ES-I3 (cell line): Measurements from ENCODE around the gene RELCH.

Experiments
- H3K36me3 ChIP-seq: 2 replicates; pipeline ENCODE4 v1.6.1; 2013; ENCODE audit warnings: mild to moderate bottlenecking, low read length, control low read depth, moderate library complexity; ENCODE audit not compliant: insufficient read depth
- H3K4me1 ChIP-seq: 2 replicates; pipeline ENCODE4 v1.6.1; 2013; ENCODE audit warnings: mild to moderate bottlenecking, control low read depth, low read length; ENCODE audit not compliant: insufficient read depth
- H3K9ac ChIP-seq: 2 replicates; pipeline ENCODE4 v1.6.1; 2013; ENCODE audit warnings: low read depth, mild to moderate bottlenecking, low read length, moderate library complexity
- H3K9me3 ChIP-seq: 2 replicates; pipeline ENCODE4 v1.6.1; 2013; ENCODE audit warnings: mild to moderate bottlenecking, low read length, moderate library complexity; ENCODE audit not compliant: control insufficient read depth, insufficient read depth

Gene RELCH

DNA sequence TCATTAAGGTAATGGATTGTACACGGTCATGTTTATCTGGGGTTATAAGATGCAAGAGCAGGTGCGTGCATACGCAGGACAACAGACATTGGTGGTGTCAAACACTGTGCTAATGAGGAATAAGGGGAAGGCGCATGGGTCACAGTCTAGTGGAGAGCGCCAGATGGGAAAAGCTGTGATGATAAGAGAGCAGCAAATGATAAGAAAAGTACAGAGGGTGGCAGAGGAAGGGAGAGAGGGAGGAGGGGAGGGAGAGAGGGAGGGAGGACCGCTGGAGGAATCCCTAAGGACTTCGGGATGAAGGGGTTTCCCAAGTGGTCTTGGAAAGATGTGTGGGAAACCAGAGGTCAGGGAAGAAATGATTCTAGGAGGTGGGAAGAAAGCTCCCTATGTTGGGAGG, 140.9 kb downstream of the RELCH start:
- Histone ChIP-seq H3K9me3 (no peaks in the 10 kb centered on the region), H3K36me3 (no peaks in the 10 kb centered on the region), H3K9ac (no peak overlapping the region), H3K4me1 (peaks cover 18% of the 10 kb centered on the region)

DNA sequence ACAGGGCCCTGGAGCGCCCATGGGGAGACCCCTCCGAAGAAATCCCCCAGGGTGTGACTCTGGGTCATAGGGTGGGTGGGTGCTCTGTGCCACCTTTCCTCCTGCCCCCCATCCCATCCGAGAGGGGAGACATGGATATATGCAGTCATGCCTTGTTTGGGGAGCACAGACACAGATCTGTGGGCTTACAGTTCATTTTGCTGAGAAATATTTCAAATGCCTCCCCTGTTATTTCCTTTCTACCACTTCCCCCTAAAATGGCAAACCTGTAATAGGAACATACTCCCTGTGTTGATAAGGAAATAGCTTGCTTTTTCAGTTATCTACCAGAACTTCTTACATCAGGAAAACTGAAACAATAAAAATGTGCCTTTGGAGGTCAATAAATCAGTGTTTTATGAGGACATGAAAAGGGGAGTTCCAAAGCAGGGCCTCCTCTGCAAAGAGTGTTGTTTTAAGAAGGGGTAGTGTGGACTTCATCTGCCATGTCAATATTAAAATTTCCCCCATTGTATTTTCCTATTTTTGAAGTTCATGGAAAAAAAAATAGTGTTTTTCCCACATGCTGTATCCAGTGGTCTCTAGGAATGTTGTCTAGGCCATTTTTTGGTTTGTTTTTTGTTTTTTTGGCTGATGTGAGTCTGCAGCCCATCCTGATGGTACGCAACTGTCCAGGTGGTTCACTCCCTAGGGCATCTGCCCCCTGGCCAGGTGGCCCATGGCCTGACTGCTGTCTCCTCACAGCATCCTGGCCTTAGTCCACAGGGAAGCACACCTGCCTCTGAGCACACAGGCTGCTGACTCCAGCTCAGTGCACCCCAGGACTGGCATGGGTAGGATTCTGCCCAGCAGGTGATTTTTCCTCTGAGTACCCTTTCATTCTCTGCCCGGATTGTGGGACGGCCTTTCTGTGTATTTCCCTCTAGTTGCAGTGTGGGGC, 141.8 kb downstream of the RELCH start:
- H3K4me1 ChIP-seq = peaks cover 16% of the 10 kb centered on the region
- H3K9ac ChIP-seq = no peak overlapping the region
- no peaks in the 10 kb centered on the region for H3K36me3 ChIP-seq
- no peaks in the 10 kb centered on the region for H3K9me3 ChIP-seq

DNA sequence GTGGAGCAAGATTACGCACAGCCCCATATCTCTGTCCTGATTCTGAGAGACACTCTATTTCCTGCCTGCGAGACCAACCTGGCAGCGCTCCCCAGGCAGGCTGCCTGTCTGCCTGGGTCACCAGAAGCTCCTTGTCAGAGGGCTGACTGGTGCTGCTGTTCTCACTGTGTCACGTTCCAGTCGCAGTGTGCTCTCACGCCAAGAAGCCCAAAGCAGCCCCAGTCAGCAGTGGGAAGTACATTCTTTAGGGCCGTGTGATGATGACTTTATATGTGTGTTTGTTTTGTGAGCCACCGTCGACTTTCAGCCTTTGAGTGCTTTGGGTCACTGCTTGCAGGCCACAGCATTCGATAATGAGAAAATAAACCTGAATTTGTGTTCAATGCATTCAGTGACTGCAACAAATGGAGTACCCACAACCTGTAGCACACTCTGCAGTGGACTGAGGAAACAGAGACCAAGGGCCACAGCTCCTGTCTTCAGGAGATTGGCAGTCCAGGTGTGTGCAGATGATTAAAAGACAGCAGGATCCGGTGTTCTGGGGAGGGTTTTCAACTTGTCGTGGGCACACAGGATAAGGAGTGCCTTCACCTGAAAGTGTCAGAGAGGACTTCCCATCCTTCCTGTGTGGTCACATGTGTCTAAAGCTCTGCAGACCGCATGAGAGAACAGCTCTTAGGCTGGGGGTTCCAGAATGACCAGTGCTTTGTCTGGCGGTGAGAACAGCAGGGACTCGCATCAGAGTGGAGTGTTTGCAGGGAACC, 142.8 kb downstream of the RELCH start:
- H3K4me1 ChIP-seq = peaks cover 10% of the 10 kb centered on the region
- H3K9ac ChIP-seq = no peak overlapping the region
- no peaks in the 10 kb centered on the region for H3K36me3 ChIP-seq
- no peaks in the 10 kb centered on the region for H3K9me3 ChIP-seq

DNA sequence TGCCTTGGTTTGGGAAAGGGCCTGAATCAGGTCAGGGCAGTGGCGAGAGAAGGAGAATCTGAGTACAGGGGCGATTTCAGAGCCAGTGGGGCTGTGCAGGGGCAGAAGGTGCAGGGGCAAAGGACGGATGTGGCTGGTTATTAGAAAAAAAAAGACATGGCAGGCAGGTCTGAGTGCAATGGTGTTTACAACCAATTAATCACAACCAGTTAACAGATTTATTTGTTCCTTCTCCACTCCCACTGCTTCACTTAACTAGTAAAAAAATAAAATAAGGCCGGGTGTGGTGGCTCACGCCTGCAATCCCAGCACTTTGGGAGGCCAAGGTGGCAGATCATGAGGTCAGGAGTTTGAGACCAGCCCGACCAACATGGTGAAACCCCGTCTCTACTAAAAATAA, 143.6 kb downstream of the RELCH start:
- Histone ChIP-seq H3K9me3 (no peaks in the 10 kb centered on the region), H3K9ac (no peak overlapping the region), H3K4me1 (peaks cover 10% of the 10 kb centered on the region), H3K36me3 (no peaks in the 10 kb centered on the region)

DNA sequence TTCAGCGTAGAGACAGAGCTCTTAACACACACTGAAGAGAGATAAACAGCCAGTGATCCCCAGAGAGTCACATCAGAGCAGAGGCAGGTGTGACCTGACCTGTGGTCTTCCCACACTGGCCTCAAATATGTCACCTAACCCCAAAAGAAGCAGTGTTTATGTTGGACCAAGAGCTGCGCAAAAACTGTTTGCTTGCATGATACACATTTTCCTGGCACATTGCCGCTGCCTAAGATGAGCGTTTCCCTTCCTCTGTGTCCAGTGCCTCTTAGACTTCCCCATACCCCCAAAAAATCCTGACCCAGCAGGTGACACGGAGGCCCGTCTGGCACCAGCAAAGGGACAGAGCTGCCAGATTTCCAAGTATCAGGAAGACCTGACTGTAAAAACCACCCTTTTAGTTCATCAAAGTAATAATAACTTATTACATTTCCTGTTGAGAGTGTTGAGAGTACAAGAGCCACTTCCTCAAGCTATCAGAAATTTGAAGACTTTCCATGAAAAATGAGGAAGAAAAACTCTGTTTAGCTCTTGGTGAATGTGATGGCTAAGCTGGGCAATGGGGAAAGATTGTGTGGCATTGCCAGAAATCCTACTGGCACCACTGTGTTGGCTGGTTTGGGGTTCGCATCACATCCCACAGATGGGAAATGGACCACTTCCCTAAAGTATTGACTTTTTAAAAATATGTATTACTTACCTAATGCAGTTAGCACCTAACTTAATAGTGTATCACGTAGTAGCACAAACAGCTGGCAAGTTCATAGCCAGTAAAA, 144.7 kb downstream of the RELCH start:
- Histone ChIP-seq H3K9me3 (no peaks in the 10 kb centered on the region), H3K36me3 (no peaks in the 10 kb centered on the region), H3K9ac (no peak overlapping the region), H3K4me1 (peaks cover 13% of the 10 kb centered on the region)

DNA sequence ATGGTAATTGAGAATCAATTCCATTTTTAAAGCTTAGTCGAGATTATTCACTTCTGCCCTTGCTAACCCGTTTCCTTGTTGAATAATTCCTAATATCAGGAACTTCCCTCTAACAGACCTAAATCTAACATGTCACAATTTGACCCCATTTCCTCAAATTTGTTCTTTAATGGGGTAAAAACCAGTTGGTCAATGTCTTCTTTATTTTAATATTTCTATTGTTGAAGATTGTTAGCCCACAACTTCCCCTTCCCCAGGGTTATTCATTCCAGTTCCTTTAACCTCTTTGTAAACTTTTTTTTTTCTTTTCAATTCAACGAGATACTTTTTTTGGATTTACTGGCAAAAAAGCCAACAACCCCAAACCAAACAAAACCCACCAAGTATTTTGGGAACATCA, 145.4 kb downstream of the RELCH start:
- no peak overlapping the region for H3K9ac ChIP-seq
- no peaks in the 10 kb centered on the region for H3K9me3 ChIP-seq
- H3K4me1 ChIP-seq = peaks cover 15% of the 10 kb centered on the region
- no peaks in the 10 kb centered on the region for H3K36me3 ChIP-seq

DNA sequence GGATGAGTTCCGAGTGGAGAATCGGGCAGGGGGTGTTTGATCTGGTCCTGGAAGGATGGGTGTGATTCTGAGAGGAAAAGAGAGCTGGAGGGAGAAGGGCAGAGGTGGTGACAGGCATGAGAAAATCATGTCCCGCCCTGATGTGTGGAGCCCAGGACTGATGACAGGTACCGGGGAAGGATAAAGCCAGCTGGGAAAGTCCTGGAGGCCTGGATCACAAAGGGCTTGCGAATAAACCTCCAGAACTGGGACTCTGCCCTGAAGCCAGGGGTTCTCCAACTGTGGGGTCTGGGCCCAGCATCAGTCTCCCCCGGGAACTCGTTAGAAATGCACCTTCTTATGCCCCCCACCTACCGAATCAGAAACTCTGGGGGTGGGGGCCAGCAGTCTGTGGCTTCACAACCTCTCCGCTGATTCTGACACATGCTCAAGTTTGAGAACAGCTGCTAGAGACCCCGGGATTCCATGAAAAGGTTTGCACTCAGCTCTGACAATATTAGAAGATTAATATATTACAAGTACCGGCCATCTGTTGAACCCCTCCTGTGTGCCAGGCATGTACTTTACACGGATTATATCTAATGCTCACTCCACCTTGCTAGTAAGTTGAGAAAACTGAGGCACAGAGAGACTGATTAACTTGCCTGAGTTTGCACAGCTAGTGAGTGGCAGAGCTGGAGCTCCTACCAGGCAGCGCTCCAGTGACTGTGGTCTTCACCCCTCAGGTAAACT, 146.1 kb downstream of the RELCH start:
- peaks cover 17% of the 10 kb centered on the region for H3K4me1 ChIP-seq
- H3K36me3 ChIP-seq = no peaks in the 10 kb centered on the region
- H3K9me3 ChIP-seq = no peaks in the 10 kb centered on the region
- H3K9ac ChIP-seq = no peak overlapping the region

DNA sequence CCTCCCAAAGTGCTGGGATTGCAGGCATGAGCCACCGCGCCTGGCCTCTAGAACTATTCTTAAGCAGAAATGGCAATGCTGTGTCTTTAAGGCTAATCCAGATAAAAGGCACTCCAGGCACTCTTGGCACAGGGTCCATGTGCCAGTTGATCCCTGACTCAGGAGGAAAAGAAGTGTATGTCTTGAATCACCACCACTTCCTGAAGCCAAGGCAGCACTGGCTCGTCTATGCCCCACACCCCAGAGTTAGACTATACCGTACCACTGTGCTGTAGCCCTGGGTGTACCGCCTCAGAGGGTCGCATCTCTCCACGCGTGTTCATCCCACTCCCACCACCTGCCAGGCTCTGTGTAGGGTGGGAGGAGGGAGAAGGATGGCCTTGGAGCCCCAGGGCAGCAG, 147.1 kb downstream of the RELCH start:
- Histone ChIP-seq H3K9me3 (no peaks in the 10 kb centered on the region), H3K4me1 (peaks cover 25% of the 10 kb centered on the region), H3K36me3 (no peaks in the 10 kb centered on the region), H3K9ac (no peak overlapping the region)

DNA sequence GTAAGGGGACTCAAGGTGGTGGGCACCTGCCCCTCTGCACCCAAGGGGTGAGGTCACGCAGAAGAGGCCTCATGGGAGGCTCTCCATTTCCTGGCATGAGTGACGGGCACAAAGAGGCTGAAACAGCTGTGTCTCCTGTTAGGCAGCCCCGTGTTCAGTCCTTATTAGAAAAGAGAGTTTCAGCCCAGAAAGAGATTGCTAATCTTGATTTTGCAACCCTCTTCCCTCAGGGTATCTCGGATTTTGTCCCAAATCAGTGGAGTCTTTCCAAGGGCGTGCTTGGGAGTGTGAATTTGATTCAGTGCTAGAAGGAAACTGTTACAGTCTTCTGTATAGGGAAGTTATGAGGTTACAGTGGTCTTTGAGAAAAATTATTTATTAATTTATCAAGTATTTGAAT, 148.4 kb downstream of the RELCH start:
- Histone ChIP-seq H3K4me1 (peaks cover 24% of the 10 kb centered on the region), H3K36me3 (no peaks in the 10 kb centered on the region), H3K9ac (no peak overlapping the region), H3K9me3 (no peaks in the 10 kb centered on the region)

DNA sequence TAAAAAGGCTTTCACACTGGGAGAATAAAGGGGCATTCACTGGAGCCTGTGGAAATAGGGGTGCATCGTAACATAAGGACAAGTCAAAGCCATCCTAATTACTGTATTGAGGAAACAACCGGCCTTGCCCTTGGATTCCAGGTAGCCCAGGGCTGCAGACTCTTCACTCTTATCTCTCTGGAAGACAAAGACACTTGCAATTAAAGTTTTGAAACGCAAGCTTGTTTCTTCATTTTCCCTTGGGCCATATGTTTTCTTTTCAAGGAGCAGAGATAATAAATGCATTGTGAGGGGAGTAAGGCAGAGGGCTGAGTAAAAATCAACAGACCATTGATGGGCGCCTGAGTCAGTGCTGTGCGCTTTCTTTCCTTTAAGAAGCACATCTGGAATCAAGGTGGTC, 149.6 kb downstream of the RELCH start:
- no peaks in the 10 kb centered on the region for H3K36me3 ChIP-seq
- peaks cover 24% of the 10 kb centered on the region for H3K4me1 ChIP-seq
- no peak overlapping the region for H3K9ac ChIP-seq
- H3K9me3 ChIP-seq = no peaks in the 10 kb centered on the region

DNA sequence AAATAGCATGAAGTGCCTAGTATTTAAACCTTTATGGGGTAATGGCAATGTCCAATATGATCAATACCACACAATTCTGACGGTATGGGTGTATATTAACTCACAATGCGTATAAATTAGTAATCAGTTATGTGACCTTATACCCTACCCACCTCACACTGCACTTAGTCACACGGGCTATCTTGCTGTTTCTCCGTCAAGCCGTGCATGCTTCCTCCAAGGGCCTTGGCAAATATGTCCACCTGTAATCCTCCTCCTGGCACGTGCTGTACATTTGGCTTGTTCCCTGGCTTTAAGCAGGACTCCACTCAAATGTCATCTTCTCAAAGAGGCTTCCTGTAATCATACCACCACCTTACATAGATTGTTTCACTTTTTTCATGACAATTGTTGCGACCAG, 150.3 kb downstream of the RELCH start:
- no peaks in the 10 kb centered on the region for H3K36me3 ChIP-seq
- no peak overlapping the region for H3K9ac ChIP-seq

DNA sequence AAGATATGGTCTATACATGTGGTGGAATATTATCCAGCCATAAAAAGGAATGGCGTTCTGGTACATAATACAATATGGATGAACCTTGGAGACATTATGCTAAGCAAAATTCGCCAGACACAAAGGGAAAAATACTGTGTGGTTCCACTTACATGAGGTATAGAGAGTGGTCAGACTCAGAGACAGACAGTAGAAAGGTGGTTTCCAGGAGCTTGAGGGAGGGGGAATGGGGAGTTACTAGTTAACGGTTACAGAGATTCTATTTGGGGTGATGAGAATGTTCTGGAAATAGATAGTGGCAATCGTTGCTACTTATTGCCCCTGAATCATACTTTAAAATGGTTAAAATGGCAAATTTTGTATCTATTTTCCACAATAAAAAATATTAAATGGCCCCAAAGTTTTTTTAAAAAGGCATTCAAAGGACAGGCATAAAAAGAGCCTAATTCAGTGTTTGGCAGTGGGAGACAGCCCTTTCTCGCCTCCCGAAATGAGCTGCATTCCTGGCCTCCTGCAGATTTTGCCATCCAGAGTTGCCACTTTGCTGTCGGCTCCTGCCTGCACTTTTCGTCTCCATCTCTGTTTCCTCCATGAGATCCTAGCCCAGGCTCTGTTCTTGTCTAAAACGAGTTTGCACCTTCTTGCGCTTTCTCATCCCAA, 151.5 kb downstream of the RELCH start:
- Histone ChIP-seq H3K9me3 (no peaks in the 10 kb centered on the region), H3K9ac (no peak overlapping the region; the same call in 1 of the 2 replicates), H3K4me1 (peaks cover 24% of the 10 kb centered on the region), H3K36me3 (no peaks in the 10 kb centered on the region)

More for the DNA sequence above, 150.3 kb downstream of the RELCH start:
- Histone ChIP-seq H3K9me3 (no peaks in the 10 kb centered on the region), H3K4me1 (peaks cover 24% of the 10 kb centered on the region)

DNA sequence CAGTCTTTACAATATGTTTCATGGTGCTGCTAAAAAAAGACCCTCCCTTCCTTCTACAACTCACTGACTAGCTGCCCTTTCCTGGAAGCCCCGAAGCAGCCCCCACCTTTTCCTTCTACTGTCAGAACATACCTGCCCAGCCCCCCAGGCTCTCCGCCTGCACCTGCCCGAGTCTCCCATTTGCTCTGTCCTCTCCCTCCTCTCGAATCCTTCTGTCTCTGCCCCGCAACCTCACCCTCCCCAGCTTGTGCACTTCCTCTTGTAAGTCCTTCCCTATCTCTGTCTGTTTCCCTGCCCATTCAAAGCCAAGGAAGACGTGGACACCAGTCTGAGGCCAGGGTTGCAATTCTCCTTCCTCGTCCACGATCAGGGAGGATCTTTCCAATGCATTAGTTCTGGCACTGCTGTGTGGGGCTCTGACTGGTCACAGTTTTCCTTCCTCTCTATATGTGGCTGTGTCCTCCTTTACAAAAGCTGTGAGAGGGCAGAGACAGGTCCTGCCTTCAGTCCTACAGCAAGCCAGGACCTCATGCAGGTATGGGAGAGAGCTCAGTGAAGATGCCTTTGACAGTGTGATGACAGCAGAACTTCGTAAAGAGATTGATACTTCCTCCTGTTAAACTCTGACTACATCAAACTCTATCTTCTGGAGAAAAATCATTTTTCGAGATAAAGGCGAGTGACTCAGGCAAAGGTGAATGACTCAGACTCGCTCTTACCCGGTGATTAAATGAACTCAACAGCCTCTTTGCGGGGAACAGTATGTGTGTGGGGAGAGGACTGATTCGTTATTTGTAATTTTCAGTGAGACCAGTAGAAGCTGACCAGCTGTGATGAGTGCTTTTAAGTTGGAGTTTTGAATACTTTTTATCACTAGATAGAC, 152.3 kb downstream of the RELCH start:
- H3K36me3 ChIP-seq = no peaks in the 10 kb centered on the region
- peaks cover 24% of the 10 kb centered on the region for H3K4me1 ChIP-seq
- no peak overlapping the region; the same call in 1 of the 2 replicates for H3K9ac ChIP-seq
- H3K9me3 ChIP-seq = no peaks in the 10 kb centered on the region
